Ureter (tissue), 1 donor: ENCODE results near the gene GNAO1. TPM values are rescaled to one million over a fixed set of nuclear protein-coding genes. Genes with fewer than 3 reads are reported as not detected.

ENCODE experiments used
- DNase-seq: peaks from one replicate; pipeline ENCODE4 v3.0.0-alpha.2; 2020; ENCODE audit warnings: low spot score
- total RNA-seq: library from RNA; stranded (reverse); gene quantifications from one replicate; pipeline ENCODE4 v1.2.4, GENCODE V29; 2023
- donor health status: DM: yes; HTN: yes; CAD: no.

The GNAO1 gene
- total RNA-seq, 1 donor from 2014 or later = 23.8 TPM

- no peak for DNase-seq
These were observed 74.5 kb downstream of the GNAO1 start for GRCh38 chr16:56265746-56266145.

GRCh38 chr16:56266641-56267607 lies 75.6 kb downstream of the GNAO1 start:
- no peak for DNase-seq

- DNase-seq = no peak
These were observed 76.6 kb downstream of the GNAO1 start for GRCh38 chr16:56267888-56268287.

- DNase-seq = no peak
These were observed 77.5 kb downstream of the GNAO1 start for GRCh38 chr16:56268799-56269198.

DNA sequence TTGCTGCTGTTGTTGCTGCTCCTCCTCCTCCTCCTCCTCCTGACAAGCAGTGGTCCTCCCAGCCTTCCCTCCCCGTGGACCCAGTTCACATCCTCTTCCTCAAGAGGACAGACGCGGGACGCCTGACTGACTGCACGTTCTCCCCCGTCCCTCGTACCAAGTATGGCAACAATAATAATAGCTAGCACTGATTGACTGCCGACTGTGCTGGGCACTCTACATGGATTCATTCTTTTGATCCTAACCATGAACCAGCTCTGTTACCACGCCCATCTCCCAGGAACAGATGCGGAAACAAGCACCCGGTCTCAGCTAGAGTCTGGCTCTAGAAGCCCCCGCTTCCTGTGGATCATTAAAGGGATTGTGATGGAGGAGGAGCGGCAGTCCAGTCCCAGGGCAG lies 78.0 kb downstream of the GNAO1 start:
- DNase-seq = no peak

DNA sequence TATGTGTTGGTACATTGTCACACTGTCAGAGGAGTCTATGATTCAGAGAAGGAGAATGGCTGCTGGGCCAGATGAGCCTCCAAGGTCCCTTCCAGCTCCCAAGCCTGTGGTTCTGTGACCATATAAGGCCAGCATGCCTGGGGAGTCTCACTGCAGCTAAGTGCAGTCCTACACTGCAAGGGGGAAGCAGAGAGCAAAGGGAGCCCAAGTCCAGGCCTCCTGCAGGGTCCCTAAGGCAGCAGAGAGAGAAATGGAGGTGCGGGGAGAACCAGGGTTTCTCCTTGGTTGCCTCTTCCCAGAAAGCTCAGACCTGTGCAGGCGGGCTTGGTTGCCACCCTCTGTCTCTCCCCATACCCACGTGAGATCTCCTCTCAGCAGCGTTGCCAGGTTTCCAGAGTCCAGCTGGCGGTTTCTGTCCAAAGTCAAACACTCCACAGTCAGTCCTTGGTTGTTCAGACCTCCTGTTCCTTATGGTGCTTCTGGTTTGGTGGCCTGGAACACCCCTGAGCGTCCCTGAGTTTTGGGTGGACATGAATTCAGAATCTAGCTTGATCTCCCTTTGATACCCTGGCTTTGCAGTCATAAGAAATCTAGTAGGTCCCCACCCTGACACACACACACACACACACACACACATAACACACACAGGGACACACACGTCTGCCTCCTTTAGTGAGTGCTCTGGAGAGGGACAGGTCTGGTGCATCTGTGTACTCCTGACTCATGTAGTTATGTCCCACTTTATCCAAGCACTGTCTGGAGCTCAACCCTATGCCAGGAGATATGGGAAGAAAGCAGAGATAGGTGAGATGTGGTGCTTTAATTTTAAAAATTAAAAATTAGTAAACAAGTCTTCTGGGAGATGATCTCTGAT lies 78.8 kb downstream of the GNAO1 start:
- no peak for DNase-seq

- DNase-seq = no peak
These were observed 79.5 kb downstream of the GNAO1 start for GRCh38 chr16:56270828-56271227.

DNA sequence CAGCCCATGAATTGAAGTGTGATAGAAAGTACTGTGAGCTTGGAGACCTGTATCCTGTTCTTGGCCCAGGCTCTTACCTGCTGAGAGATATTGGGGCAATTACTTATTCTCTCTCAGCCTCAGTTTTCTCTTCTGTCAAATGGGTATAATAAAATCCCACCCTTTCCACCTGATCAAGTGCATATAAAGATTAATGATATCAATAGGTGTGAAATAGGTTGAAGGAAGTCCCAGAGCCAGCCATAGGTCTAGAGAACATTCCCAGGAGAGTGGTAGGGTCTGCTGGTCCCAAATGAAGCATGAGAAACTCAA lies 81.2 kb downstream of the GNAO1 start:
- no peak for DNase-seq

DNA sequence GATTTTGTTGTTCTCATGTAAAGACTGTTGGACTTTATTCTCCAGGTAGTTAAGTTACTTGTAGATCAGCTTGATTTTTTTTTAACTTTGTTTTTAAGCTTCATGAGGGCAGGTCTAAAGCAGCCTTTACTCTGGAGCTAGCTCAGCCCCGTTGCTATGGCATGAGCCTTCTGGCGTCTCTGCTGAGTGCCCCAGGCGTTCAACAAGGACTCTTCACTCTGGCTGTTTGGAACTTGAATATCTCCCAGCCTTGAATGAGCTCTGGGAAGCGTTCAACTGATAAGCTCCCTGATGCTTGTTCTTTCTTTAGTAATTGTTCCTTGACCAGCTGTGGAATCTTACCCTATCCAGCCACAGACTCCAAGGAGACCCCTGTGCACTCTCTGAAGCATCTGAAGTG lies 82.3 kb downstream of the GNAO1 start:
- no peak for DNase-seq

GRCh38 chr16:56274369-56274768 lies 83.1 kb downstream of the GNAO1 start:
- DNase-seq = no peak

- DNase-seq = no peak
These were observed 83.8 kb downstream of the GNAO1 start for GRCh38 chr16:56275076-56275475.

DNA sequence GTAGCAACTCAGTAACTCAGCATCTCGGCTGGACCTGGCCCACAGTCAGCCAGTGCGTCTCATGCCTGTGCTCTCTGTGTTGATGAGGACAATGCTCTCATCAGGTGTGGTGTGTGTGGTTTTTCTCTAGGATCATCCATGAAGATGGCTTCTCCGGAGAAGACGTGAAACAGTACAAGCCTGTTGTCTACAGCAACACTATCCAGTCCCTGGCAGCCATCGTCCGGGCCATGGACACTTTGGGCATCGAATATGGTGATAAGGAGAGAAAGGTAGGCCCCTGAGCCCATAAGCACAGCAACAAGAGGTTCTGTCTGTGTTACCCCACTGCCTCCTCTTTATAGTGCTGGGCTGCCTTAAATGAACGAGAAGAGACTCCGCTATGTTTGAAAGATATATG lies 84.5 kb downstream of the GNAO1 start:
- no peak for DNase-seq

- DNase-seq = no peak
These were observed 85.8 kb downstream of the GNAO1 start for GRCh38 chr16:56277075-56277474.

- DNase-seq = no peak
These were observed 87.0 kb downstream of the GNAO1 start for GRCh38 chr16:56278196-56278855.

DNA sequence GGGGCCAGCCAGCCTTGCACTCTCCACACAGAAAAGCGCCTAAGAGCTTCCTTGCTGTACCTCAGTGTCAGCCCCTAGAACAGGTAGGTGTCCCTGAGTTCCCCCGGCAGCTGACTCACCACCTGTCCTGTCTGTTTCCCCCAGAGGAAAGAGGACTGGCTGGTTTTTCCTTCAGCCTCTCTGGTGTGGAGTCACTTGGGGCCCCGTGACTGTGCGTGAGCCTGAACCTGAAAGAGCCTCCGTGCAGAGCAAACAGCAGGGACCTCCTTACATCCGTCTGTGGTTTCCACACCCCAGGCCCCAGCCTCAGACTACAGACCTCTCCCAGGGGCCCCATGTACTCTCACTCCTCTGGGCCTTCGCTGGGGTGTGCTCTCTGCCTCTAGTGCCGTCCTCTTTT lies 87.8 kb downstream of the GNAO1 start:
- peak; percentile 54 for DNase-seq

GRCh38 chr16:56279914-56280313 lies 88.6 kb downstream of the GNAO1 start:
- DNase-seq = no peak

GRCh38 chr16:56281249-56281805 lies 90.0 kb downstream of the GNAO1 start:
- no peak for DNase-seq

DNA sequence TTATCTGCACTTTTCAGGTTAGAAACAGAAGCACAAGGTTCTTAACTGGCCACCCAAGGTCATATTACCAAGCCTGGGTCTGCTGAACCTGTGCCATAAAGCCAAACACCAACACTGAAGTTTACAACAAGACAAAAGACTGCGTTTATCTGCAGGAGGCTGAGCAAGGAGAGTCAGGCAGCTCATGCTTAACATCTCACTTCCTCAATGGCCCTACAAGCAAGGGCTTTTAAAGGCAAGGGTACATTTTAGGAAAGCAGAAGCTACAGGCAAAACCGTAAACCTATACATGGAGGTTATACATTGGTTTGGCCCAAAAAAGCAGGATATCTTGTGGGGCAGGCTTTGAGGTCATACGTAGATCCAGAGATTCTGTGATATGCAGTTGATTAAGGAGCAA lies 91.2 kb downstream of the GNAO1 start:
- DNase-seq = no peak

GRCh38 chr16:56284521-56284920 lies 93.2 kb downstream of the GNAO1 start:
- no peak for DNase-seq

DNA sequence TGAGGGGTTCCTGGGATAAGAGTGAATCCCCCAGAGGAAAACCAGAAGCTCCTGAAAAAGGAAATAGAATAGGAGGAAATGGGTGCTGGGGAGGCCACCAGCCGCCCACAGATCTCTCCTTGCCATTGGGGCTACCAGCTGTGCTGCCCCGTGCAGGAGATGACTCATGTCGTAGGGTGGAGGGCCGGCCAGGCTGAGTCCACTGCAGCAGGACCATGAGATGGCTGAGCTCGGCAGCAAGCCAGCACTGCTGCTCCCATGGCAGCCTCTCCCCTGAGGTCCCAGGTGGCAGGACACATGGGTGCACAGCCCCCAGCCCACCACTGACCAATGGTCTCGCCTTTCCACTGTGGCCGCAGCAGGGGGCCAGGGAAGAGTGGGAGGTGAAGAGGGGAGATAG lies 95.5 kb downstream of the GNAO1 start:
- no peak for DNase-seq

GRCh38 chr16:56288019-56288418 lies 96.7 kb downstream of the GNAO1 start:
- no peak for DNase-seq

GRCh38 chr16:56289416-56289815 lies 98.1 kb downstream of the GNAO1 start:
- no peak for DNase-seq
